Suppressor macrophage treated with lipopolysaccharide for 4 hours (primary cell): Measurements from ENCODE around the gene TENT5C.

ENCODE experiments used
- DNase-seq: peaks from one replicate; pipeline ENCODE4 v3.0.0-alpha.2; 2020

Gene TENT5C

GRCh38 chr1:117636637-117637425, 31.0 kb downstream of the TENT5C start:
- DNase-seq, result peak; percentile 4

GRCh38 chr1:117638141-117638540, 32.3 kb downstream of the TENT5C start:
- DNase-seq, result no peak

GRCh38 chr1:117638759-117639158, 32.9 kb downstream of the TENT5C start:
- DNase-seq, result no peak

- DNase-seq, result no peak
Observed at GRCh38 chr1:117639741-117640140, 33.9 kb downstream of the TENT5C start.

- DNase-seq, result no peak
Observed at GRCh38 chr1:117641536-117641935, 35.7 kb downstream of the TENT5C start.

GRCh38 chr1:117642963-117643362, 37.1 kb downstream of the TENT5C start:
- DNase-seq, result no peak

- no peak for DNase-seq
Observed at GRCh38 chr1:117643601-117644000, 37.8 kb downstream of the TENT5C start.

GRCh38 chr1:117644696-117645311, 39.0 kb downstream of the TENT5C start:
- DNase-seq, result no peak

GRCh38 chr1:117645343-117645742, 39.5 kb downstream of the TENT5C start:
- DNase-seq, result no peak

GRCh38 chr1:117646007-117646811, 40.4 kb downstream of the TENT5C start:
- no peak for DNase-seq

GRCh38 chr1:117646956-117647355, 41.1 kb downstream of the TENT5C start:
- no peak for DNase-seq

- DNase-seq, result no peak
Observed at GRCh38 chr1:117648015-117648414, 42.2 kb downstream of the TENT5C start.

GRCh38 chr1:117650840-117651568, 45.2 kb downstream of the TENT5C start:
- no peak for DNase-seq

- no peak for DNase-seq
Observed at GRCh38 chr1:117651616-117652015, 45.8 kb downstream of the TENT5C start.

GRCh38 chr1:117652421-117652820, 46.6 kb downstream of the TENT5C start:
- DNase-seq, result no peak

- DNase-seq, result no peak
Observed at GRCh38 chr1:117653195-117653594, 47.3 kb downstream of the TENT5C start.

- no peak for DNase-seq
Observed at GRCh38 chr1:117653732-117654492, 48.1 kb downstream of the TENT5C start.

- no peak for DNase-seq
Observed at GRCh38 chr1:117654493-117655219, 48.8 kb downstream of the TENT5C start.

GRCh38 chr1:117655220-117655577, 49.4 kb downstream of the TENT5C start:
- no peak for DNase-seq

- DNase-seq, result no peak
Observed at GRCh38 chr1:117656202-117656641, 50.4 kb downstream of the TENT5C start.

GRCh38 chr1:117657031-117657430, 51.2 kb downstream of the TENT5C start:
- no peak for DNase-seq
